Measurements from ENCODE around the gene PPP1R9A. TPM values are rescaled to one million over a fixed set of nuclear protein-coding genes. Genes with fewer than 3 reads are reported as not detected.

Gene PPP1R9A
- total RNA-seq, 1 donor from 2014 or later, result 57.2 TPM

DNA sequence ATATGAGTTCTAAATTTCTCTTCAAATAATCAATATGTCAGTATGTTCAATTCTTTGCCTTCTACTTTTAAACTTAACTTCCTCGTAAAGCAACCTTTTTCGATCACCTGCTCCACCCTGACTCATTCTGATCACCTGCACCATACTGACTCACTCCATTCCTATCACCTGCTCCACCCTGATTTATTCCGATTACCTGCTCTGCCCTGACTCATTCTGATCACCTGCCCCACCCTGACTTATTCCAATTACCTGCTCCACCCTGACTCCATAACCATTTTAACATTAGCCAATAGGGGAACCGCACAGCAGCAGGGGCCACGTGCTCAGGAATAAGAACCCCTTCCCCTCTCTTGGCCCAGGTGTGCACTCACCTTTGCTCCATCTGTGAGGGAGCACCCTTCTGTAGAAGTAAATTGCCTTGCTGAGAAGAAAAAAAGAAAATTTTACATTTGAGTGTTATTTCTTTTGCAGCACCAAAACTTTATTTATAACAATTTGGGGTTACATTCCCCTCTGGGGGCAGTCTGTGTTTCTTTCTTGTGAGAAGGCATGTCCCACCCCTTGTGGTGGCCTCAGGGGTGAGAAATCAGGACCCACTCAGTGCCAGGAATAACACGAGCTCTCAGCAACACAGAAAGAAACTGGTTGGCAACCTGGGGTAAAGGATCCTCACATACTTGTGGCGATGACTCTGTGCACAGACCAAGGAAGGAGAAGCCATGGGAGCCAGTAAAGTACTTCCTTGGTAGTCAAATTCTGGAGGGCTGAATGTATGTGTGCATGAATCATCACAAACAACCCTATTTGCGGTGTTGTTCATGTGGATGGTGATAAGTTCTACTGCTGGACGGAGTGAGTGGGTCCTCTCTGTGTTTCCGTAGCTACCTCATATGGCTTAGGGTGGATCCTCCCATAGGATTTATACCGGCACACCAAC, 29.4 kb upstream of the PPP1R9A start:
- TF ChIP-seq, protein P1, sequence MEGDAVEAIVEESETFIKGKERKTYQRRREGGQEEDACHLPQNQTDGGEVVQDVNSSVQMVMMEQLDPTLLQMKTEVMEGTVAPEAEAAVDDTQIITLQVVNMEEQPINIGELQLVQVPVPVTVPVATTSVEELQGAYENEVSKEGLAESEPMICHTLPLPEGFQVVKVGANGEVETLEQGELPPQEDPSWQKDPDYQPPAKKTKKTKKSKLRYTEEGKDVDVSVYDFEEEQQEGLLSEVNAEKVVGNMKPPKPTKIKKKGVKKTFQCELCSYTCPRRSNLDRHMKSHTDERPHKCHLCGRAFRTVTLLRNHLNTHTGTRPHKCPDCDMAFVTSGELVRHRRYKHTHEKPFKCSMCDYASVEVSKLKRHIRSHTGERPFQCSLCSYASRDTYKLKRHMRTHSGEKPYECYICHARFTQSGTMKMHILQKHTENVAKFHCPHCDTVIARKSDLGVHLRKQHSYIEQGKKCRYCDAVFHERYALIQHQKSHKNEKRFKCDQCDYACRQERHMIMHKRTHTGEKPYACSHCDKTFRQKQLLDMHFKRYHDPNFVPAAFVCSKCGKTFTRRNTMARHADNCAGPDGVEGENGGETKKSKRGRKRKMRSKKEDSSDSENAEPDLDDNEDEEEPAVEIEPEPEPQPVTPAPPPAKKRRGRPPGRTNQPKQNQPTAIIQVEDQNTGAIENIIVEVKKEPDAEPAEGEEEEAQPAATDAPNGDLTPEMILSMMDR (IDR thresholded peaks at IDR 0.05; ENCODE audit: unreplicated experiment), result no peak
- no peak overlapping the region for H3K4me3 Mint-ChIP-seq (ENCODE audit: low read depth)
- DNase-seq (ENCODE audit: low spot score, unreplicated experiment), result no peak
- peaks cover 2% of the 10 kb centered on the region for H3K4me1 Mint-ChIP-seq (ENCODE audit: low read depth)
- no peak overlapping the region for H3K27ac Mint-ChIP-seq
- no peaks in the 10 kb centered on the region for H3K27me3 Mint-ChIP-seq
- H3K36me3 Mint-ChIP-seq (ENCODE audit: insufficient read depth), result peaks cover 7% of the 10 kb centered on the region
- H3K9me3 Mint-ChIP-seq (ENCODE audit: low read depth), result peaks cover 26% of the 10 kb centered on the region

DNA sequence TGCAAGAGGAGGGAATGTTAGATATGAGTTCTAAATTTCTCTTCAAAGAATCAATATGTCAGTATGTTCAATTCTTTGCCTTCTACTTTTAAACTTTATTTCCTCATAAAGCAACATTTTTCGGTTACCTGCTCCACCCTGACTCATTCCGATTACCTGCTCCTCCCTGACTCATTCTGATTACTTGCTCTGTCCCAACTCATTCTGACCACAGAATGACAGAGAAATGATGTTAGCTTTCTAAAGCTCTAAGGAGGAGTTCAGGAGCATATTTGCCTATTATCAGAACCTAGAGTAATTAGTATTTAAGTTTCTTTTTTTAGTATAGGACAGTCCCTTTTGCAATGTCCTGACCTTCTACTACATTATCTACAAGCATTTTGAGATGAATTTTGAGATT, 24.5 kb upstream of the PPP1R9A start:
- Mint-ChIP-seq H3K27ac (no peak overlapping the region), H3K4me3 (ENCODE audit: low read depth) (no peak overlapping the region), H3K9me3 (ENCODE audit: low read depth) (peaks cover 14% of the 10 kb centered on the region), H3K36me3 (ENCODE audit: insufficient read depth) (peaks cover 2% of the 10 kb centered on the region), H3K4me1 (ENCODE audit: low read depth) (no peaks in the 10 kb centered on the region), H3K27me3 (no peaks in the 10 kb centered on the region)
- TF ChIP-seq, protein P1 (IDR thresholded peaks at IDR 0.05; ENCODE audit: unreplicated experiment), result no peak
- DNase-seq (ENCODE audit: low spot score, unreplicated experiment), result no peak

DNA sequence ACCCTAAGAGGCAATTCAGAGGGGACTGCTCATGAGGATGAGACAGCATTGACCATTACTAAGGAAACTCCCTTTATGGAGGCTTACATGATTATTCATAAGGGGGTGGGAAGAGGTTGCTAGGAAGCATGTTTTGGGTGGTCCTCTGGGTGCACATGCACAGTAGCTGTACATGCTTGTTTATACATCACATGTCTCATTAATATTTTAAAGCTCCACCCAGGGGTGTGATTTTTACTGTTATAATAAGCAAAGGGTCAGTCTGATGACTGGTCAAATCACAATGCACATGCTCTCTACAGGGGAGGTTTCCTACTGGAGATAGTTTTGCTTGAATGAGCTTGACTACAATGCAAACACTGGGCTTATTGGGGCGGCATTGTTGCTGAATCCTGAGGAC, 23.8 kb upstream of the PPP1R9A start:
- no peak for DNase-seq (ENCODE audit: low spot score, unreplicated experiment)
- no peak overlapping the region for H3K4me3 Mint-ChIP-seq (ENCODE audit: low read depth)
- no peaks in the 10 kb centered on the region for H3K27me3 Mint-ChIP-seq
- H3K9me3 Mint-ChIP-seq (ENCODE audit: low read depth), result peaks cover 7% of the 10 kb centered on the region
- no peaks in the 10 kb centered on the region for H3K4me1 Mint-ChIP-seq (ENCODE audit: low read depth)
- no peak overlapping the region for H3K27ac Mint-ChIP-seq
- no peaks in the 10 kb centered on the region for H3K36me3 Mint-ChIP-seq (ENCODE audit: insufficient read depth)
- TF ChIP-seq, protein P1 (IDR thresholded peaks at IDR 0.05; ENCODE audit: unreplicated experiment), result no peak

DNA sequence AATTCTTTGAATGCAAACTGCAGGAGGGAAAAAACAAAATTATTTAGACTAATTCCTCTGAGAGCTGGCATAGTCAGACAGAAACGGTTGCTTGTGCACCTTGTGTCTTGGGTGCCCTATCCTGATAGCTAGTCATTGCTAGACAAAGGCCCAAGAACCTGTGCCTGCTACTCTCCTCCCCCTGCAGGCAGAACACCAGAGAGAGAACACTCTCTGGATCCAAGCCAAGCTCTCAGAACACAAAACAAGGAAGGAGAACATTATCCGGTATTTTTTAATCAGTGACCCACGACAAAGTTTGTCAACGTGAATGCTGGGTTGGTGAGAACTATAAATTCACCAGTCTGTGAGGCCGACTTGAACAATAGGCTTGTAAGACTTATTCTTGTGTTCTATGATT, 18.8 kb upstream of the PPP1R9A start:
- TF ChIP-seq, protein P1 (IDR thresholded peaks at IDR 0.05; ENCODE audit: unreplicated experiment), result no peak
- no peak overlapping the region for H3K27ac Mint-ChIP-seq
- no peaks in the 10 kb centered on the region for H3K4me1 Mint-ChIP-seq (ENCODE audit: low read depth)
- H3K4me3 Mint-ChIP-seq (ENCODE audit: low read depth), result no peak overlapping the region
- H3K9me3 Mint-ChIP-seq (ENCODE audit: low read depth), result no peaks in the 10 kb centered on the region
- DNase-seq (ENCODE audit: low spot score, unreplicated experiment), result no peak
- no peaks in the 10 kb centered on the region for H3K27me3 Mint-ChIP-seq
- H3K36me3 Mint-ChIP-seq (ENCODE audit: insufficient read depth), result no peaks in the 10 kb centered on the region

DNA sequence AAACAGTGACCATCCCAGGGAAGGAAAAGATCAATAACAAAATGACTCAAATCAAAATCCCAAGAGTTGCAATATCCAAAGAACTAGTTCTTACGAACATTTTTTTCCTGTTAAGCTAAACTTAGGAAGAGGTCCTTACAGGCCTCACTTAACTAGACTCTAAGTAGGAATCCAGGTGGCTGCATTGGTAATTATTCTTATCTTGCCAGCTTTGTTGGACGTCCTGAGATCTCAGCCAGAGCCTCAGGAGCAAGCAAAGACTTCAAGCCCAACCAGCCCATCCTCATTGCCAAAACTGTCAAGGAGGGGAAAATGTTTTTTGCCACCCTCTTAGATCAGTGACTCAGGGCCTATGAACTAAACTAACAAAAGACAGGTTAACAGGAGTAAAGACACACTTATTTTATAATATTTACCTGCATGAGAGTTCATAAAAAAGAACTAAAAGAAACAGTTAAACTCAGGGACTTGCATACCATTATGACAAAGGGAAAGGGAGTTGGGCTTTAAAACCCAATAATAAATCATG, 18.3 kb upstream of the PPP1R9A start:
- no peaks in the 10 kb centered on the region for H3K9me3 Mint-ChIP-seq (ENCODE audit: low read depth)
- no peaks in the 10 kb centered on the region for H3K36me3 Mint-ChIP-seq (ENCODE audit: insufficient read depth)

More for the DNA sequence above, 18.3 kb upstream of the PPP1R9A start:
- Mint-ChIP-seq H3K27me3 (no peaks in the 10 kb centered on the region), H3K27ac (no peak overlapping the region), H3K4me3 (ENCODE audit: low read depth) (no peak overlapping the region), H3K4me1 (ENCODE audit: low read depth) (no peaks in the 10 kb centered on the region)
- TF ChIP-seq, protein P1 (IDR thresholded peaks at IDR 0.05; ENCODE audit: unreplicated experiment), result no peak
- DNase-seq (ENCODE audit: low spot score, unreplicated experiment), result no peak

Data from progenitor cell of endocrine pancreas (in vitro differentiated cells).